Right lobe of liver (tissue), 6 donors: ENCODE results near the gene LDLR. TPM values are rescaled to one million over a fixed set of nuclear protein-coding genes. Genes with fewer than 3 reads are reported as not detected.

ENCODE experiments used
- ATAC-seq, 4 donors: fragments of 200-7000 bp; cut with Tn5 transposase; one replicate each; pipeline ENCODE4 v1.9.1; 2020; ENCODE audit warnings: mild to moderate bottlenecking in 4 of 4, moderate library complexity in 4 of 4
- DNase-seq, 3 donors: peaks; one replicate each; pipeline ENCODE4 v3.0.0-alpha.2; 2020
- H3K27ac ChIP-seq, 3 donors: fragments of 200-600 bp; one replicate each; pipeline ENCODE4 v1.8.0; 2022
- H3K27me3 ChIP-seq, 2 donors: fragments of 200-600 bp; one replicate each; pipeline ENCODE4 v1.8.0; 2022
- H3K36me3 ChIP-seq, 4 donors: fragments of 200-600 bp; sonication (generic) in 1 of 4; one replicate each; pipeline versions ENCODE4 v1.5.1 to v1.8.0; 2017 to 2022; ENCODE audit warnings: control low read depth in 1 of 4
- H3K4me1 ChIP-seq, 4 donors: fragments of 200-600 bp; sonication (generic) in 1 of 4; one replicate each; pipeline versions ENCODE4 v1.5.1 to v1.8.0; 2017 to 2022; ENCODE audit warnings: control low read depth in 1 of 4
- H3K4me3 ChIP-seq, 3 donors: fragments of 200-600 bp; one replicate each; pipeline ENCODE4 v1.8.0; 2022
- H3K9me3 ChIP-seq, 4 donors: fragments of 200-600 bp; sonication (generic) in 1 of 4; one replicate each; pipeline versions ENCODE4 v1.5.1 to v1.8.0; 2017 to 2022; ENCODE audit warnings: control low read depth in 1 of 4
- POLR2A ChIP-seq: fragments of 450-650 bp; IDR thresholded peaks from one replicate; pipeline ENCODE4 v1.6.1; 2017; ENCODE audit warnings: antibody characterized with exemption, mild to moderate bottlenecking
- WGBS: methylation state at CpG from one replicate; pipeline ENCODE4 v1.1.6; 2018; ENCODE audit warnings: low coverage, low lambda C conversion rate; ENCODE audit not compliant: insufficient coverage; ENCODE audit errors: missing lambda C conversion rate; 5-methylcytosine and 5-hydroxymethylcytosine counted together
- intact Hi-C, 2 donors: fragments of 100-400 bp; cut with DNase I; formaldehyde crosslinking; loops; one replicate each; pipeline versions ENCODE4 v1.11.2 to v1.14.1; 2022
- total RNA-seq, 6 experiments: library from RNA; depleted of rRNA in 2 of 6; stranded (reverse); fragments of >200 nt in 2 of 6; fragmentation: NEBNext Ultra II Directional in 3 of 6; extraction: Animal tissue kit (Norgen Biotek cat#: 25700) in 3 of 6; gene quantifications; one replicate each; pipeline versions ENCODE4 v1.1.0 to v1.2.4, GENCODE V29; 2016 to 2023
- TF ChIP-seq, protein P1 (sequence below), 4 donors: fragments of 200-600 bp in 3 of 4; fragments of 450-650 bp in 1 of 4; IDR thresholded peaks; one replicate each; pipeline versions ENCODE4 v1.5.1 to v1.8.0; 2016 to 2022; ENCODE audit warnings: antibody characterized with exemption in 4 of 4, mild to moderate bottlenecking in 2 of 4
- donor health status: DM: no; HTN: yes; CAD: no.
- donor health status: DM: no; HTN: no; CAD: no.
- donor health status: DM: no; HTN: no; CAD: no.
- donor health status: DM: no; HTN: yes; CAD: no.
- donor health status: DM: no; HTN: yes; CAD: no.

Gene LDLR
- total RNA-seq, 6 experiments from 2014 or later, result 8.6 to 117 (median 26.8) TPM

DNA sequence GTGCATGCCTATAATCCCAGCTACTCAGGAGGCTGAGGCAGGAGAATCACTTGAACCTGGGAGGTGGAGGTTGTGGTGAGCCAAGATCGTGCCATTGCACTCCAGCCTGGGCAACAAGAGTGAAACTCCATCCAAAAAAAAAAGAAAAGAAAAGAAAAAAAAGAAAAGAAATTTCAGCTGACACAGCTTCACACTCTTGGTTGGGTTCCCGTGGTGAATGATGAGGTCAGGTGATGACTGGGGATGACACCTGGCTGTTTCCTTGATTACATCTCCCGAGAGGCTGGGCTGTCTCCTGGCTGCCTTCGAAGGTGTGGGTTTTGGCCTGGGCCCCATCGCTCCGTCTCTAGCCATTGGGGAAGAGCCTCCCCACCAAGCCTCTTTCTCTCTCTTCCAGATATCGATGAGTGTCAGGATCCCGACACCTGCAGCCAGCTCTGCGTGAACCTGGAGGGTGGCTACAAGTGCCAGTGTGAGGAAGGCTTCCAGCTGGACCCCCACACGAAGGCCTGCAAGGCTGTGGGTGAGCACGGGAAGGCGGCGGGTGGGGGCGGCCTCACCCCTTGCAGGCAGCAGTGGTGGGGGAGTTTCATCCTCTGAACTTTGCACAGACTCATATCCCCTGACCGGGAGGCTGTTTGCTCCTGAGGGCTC is 22.0 kb downstream of the LDLR start:
- WGBS, result 73% methylated on average over 8 of the region's 15 CpGs
- no peak for DNase-seq

DNA sequence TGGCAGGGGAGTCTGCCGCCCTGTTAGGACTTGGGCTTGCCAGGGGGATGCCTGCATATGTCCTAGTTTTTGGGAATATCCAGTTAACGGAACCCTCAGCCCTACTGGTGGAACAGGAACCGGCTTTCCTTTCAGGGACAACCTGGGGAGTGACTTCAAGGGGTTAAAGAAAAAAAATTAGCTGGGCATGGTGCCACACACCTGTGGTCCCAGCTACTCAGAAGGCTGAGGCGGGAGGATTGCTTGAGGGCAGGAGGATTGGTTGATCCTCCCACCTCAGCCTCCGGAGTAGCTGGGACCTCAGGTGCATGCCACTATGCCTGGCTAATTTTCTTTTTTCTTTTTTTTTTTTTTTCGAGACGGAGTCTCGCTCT is 22.5 kb downstream of the LDLR start:
- ATAC-seq, result peak in 3 of 4 donors; percentile 1 to 3 (median 3)
- Histone ChIP-seq H3K4me1 (peaks cover 0 to 18% (median 6%) of the 10 kb centered on the region in 4 donors), H3K4me3 (no peak overlapping the region), H3K27ac (no peak overlapping the region), H3K36me3 (peaks cover 14 to 100% (median 62%) of the 10 kb centered on the region in 4 donors), H3K27me3 (no peaks in the 10 kb centered on the region), H3K9me3 (no peaks in the 10 kb centered on the region)
- intact Hi-C loops, result loop anchor here in 1 of 2 donors (10.0 kb wide), 1 partner anchor 77 kb away; no protein-coding TSS in a partner anchor
- no peak for TF ChIP-seq POLR2A
- TF ChIP-seq, protein P1, sequence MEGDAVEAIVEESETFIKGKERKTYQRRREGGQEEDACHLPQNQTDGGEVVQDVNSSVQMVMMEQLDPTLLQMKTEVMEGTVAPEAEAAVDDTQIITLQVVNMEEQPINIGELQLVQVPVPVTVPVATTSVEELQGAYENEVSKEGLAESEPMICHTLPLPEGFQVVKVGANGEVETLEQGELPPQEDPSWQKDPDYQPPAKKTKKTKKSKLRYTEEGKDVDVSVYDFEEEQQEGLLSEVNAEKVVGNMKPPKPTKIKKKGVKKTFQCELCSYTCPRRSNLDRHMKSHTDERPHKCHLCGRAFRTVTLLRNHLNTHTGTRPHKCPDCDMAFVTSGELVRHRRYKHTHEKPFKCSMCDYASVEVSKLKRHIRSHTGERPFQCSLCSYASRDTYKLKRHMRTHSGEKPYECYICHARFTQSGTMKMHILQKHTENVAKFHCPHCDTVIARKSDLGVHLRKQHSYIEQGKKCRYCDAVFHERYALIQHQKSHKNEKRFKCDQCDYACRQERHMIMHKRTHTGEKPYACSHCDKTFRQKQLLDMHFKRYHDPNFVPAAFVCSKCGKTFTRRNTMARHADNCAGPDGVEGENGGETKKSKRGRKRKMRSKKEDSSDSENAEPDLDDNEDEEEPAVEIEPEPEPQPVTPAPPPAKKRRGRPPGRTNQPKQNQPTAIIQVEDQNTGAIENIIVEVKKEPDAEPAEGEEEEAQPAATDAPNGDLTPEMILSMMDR (IDR thresholded peaks at IDR 0.05), result no peak
- 80% methylated on average over 2 of the region's 8 CpGs for WGBS
- DNase-seq, result no peak

More for the DNA sequence above, 22.0 kb downstream of the LDLR start:
- H3K36me3 ChIP-seq, result peaks cover 17 to 100% (median 62%) of the 10 kb centered on the region in 4 donors
- no peaks in the 10 kb centered on the region for H3K9me3 ChIP-seq
- intact Hi-C loops, result loop anchor here in 1 of 2 donors (10.0 kb wide), 1 partner anchor 76 kb away; no protein-coding TSS in a partner anchor
- H3K27me3 ChIP-seq, result no peaks in the 10 kb centered on the region
- peaks cover 0 to 18% (median 6%) of the 10 kb centered on the region in 4 donors for H3K4me1 ChIP-seq
- H3K27ac ChIP-seq, result no peak overlapping the region
- TF ChIP-seq, protein P1 (IDR thresholded peaks at IDR 0.05), result no peak
- TF ChIP-seq POLR2A, result no peak
- ATAC-seq, result peak in 3 of 4 donors; percentile 4 to 18 (median 5)
- no peak overlapping the region for H3K4me3 ChIP-seq

DNA sequence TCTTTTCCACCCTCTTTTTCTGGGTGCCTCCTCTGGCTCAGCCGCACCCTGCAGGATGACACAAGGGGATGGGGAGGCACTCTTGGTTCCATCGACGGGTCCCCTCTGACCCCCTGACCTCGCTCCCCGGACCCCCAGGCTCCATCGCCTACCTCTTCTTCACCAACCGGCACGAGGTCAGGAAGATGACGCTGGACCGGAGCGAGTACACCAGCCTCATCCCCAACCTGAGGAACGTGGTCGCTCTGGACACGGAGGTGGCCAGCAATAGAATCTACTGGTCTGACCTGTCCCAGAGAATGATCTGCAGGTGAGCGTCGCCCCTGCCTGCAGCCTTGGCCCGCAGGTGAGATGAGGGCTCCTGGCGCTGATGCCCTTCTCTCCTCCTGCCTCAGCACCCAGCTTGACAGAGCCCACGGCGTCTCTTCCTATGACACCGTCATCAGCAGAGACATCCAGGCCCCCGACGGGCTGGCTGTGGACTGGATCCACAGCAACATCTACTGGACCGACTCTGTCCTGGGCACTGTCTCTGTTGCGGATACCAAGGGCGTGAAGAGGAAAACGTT is 24.0 kb downstream of the LDLR start:
- Histone ChIP-seq H3K4me1 (peaks cover 0 to 18% (median 6%) of the 10 kb centered on the region in 4 donors), H3K36me3 (peaks cover 9 to 100% (median 62%) of the 10 kb centered on the region in 4 donors), H3K27me3 (no peaks in the 10 kb centered on the region), H3K27ac (peak overlapping the region in 1 of 3 donors; percentile 53), H3K4me3 (no peak overlapping the region), H3K9me3 (no peaks in the 10 kb centered on the region)
- DNase-seq, result no peak
- ATAC-seq, result no peak
- WGBS, result 84% methylated on average over 17 of the region's 27 CpGs
- intact Hi-C loops, result loop anchor here in 1 of 2 donors (10.0 kb wide), 1 partner anchor 78 kb away; no protein-coding TSS in a partner anchor
- TF ChIP-seq, protein P1 (IDR thresholded peaks at IDR 0.05), result no peak
- TF ChIP-seq POLR2A, result no peak

DNA sequence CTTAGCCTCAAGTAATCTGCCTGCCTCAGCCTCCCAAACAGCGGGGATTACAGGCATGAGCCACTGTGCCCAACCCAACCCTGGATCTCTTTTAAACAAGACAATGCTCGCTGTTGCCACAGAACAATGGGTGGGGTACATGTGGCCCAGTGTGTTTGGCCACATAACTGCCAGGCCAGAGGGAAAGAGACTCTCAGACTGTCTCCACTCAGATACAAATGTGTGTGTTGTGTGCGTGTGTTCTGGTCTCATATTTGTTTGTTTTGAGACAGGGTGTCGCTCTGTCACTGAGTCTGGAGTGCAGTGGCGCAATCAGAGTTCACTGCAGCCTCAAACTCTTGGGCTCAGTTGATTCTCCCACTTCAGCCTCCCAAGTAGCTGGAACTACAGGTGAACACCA is 25.8 kb downstream of the LDLR start:
- Histone ChIP-seq H3K27ac (peak overlapping the region in 1 of 3 donors; percentile 53), H3K36me3 (peaks cover 13 to 98% (median 60%) of the 10 kb centered on the region in 4 donors), H3K4me1 (peaks cover 0 to 18% (median 6%) of the 10 kb centered on the region in 4 donors), H3K9me3 (no peaks in the 10 kb centered on the region), H3K27me3 (no peaks in the 10 kb centered on the region), H3K4me3 (no peak overlapping the region)
- DNase-seq (no peak), ATAC-seq (peak in 3 of 4 donors; percentile 17 to 36 (median 19))
- intact Hi-C loops, result loop anchor here in 1 of 2 donors (10.0 kb wide), 1 partner anchor 80 kb away; no protein-coding TSS in a partner anchor
- 69% methylated on average over 5 of the region's 5 CpGs for WGBS
- TF ChIP-seq, protein P1 (IDR thresholded peaks at IDR 0.05), result no peak
- no peak for TF ChIP-seq POLR2A
